GM11168 (cell line): Measurements from ENCODE around the gene ALOX15.
"Not testable (repeated sequence)": the region's sequence is repeated elsewhere in the genome, so short reads cannot be mapped to it uniquely, and the experiment has no call there.

Experiments
- in situ Hi-C: fragments of 300-500 bp; cut with MboI; formaldehyde crosslinking; loops from one replicate; pipeline ENCODE4 v1.12.0; 2022; ENCODE audit warnings: low sequenced_read_pairs; ENCODE audit not compliant: unreplicated experiment

Gene ALOX15

GRCh38 chr17:4657678-4658077, 16.2 kb upstream of the ALOX15 start:
- in situ Hi-C loops = no loop called here

- in situ Hi-C loops = not testable (repeated sequence)
Measured at GRCh38 chr17:4655933-4656332, 14.5 kb upstream of the ALOX15 start.

- in situ Hi-C loops = no loop called here
Measured at GRCh38 chr17:4652997-4653396, 11.5 kb upstream of the ALOX15 start.

GRCh38 chr17:4648741-4649140, 7.3 kb upstream of the ALOX15 start:
- in situ Hi-C loops = no loop called here

- in situ Hi-C loops = no loop called here
Measured at GRCh38 chr17:4645642-4646041, 4.2 kb upstream of the ALOX15 start.

- in situ Hi-C loops = no loop called here
Measured at GRCh38 chr17:4643676-4644075, 2.2 kb upstream of the ALOX15 start.

GRCh38 chr17:4642286-4642685, 808 bp upstream of the ALOX15 start:
- in situ Hi-C loops = no loop called here

- in situ Hi-C loops = not testable (repeated sequence)
Measured at GRCh38 chr17:4640569-4641188, 799 bp downstream of the ALOX15 start.

GRCh38 chr17:4639301-4640059, 2.0 kb downstream of the ALOX15 start:
- in situ Hi-C loops = not testable (repeated sequence)

- in situ Hi-C loops = not testable (repeated sequence)
Measured at GRCh38 chr17:4638766-4639165, 2.7 kb downstream of the ALOX15 start.

GRCh38 chr17:4636474-4637100, 4.9 kb downstream of the ALOX15 start:
- in situ Hi-C loops = no loop called here

GRCh38 chr17:4635823-4636375, 5.6 kb downstream of the ALOX15 start:
- in situ Hi-C loops = no loop called here

GRCh38 chr17:4634976-4635375, 6.5 kb downstream of the ALOX15 start:
- in situ Hi-C loops = no loop called here

GRCh38 chr17:4633643-4634042, 7.8 kb downstream of the ALOX15 start:
- in situ Hi-C loops = no loop called here

GRCh38 chr17:4632581-4632920, 8.9 kb downstream of the ALOX15 start:
- in situ Hi-C loops = no loop called here

GRCh38 chr17:4631836-4632580, 9.5 kb downstream of the ALOX15 start:
- in situ Hi-C loops = no loop called here

- in situ Hi-C loops = no loop called here
Measured at GRCh38 chr17:4631431-4631830, 10.0 kb downstream of the ALOX15 start.

GRCh38 chr17:4626734-4627256, 14.7 kb downstream of the ALOX15 start:
- in situ Hi-C loops = loop anchor here (10.0 kb wide), 1 partner anchor 192 kb away; the partner anchor contains the start of gene SPNS3

- in situ Hi-C loops = loop anchor here (10.0 kb wide), 1 partner anchor 190 kb away; the partner anchor contains the start of gene SPNS3
Measured at GRCh38 chr17:4625181-4625617, 16.3 kb downstream of the ALOX15 start.

GRCh38 chr17:4624451-4624911, 17.0 kb downstream of the ALOX15 start:
- in situ Hi-C loops = loop anchor here (5.0 to 10.0 kb wide), 2 partner anchors 57 to 190 kb away; partner anchors contain the start of gene SPNS3
